Suprapubic skin (tissue), 4 donors: ENCODE data around the gene MAGOH. TPM values are rescaled to one million over a fixed set of nuclear protein-coding genes. Genes with fewer than 3 reads are reported as not detected.

Source experiments
- DNase-seq, 2 donors: peaks; one replicate each; pipeline ENCODE4 v3.0.0-alpha.2; 2019; ENCODE audit warnings: low spot score in 2 of 2
- H3K27ac ChIP-seq: fragments of 200-600 bp; sonication (generic); one replicate; pipeline ENCODE4 v1.5.1; 2019
- H3K27me3 ChIP-seq: fragments of 200-600 bp; sonication (generic); one replicate; pipeline ENCODE4 v1.5.1; 2019
- H3K36me3 ChIP-seq: fragments of 200-600 bp; sonication (generic); one replicate; pipeline ENCODE4 v1.5.1; 2019
- H3K4me1 ChIP-seq: fragments of 200-600 bp; sonication (generic); one replicate; pipeline ENCODE4 v1.5.1; 2019
- H3K4me3 ChIP-seq: fragments of 200-600 bp; sonication (generic); one replicate; pipeline ENCODE4 v1.5.1; 2019; ENCODE audit warnings: mild to moderate bottlenecking
- H3K9me3 ChIP-seq: fragments of 200-600 bp; sonication (generic); one replicate; pipeline ENCODE4 v1.5.1; 2019
- CTCF ChIP-seq, 2 donors: fragments of 200-600 bp in 1 of 2; fragments of 450-650 bp in 1 of 2; sonication (generic) in 1 of 2; IDR thresholded peaks; one replicate each; pipeline ENCODE4 v1.5.1; 2016 to 2019; ENCODE audit warnings: antibody characterized with exemption in 2 of 2, mild to moderate bottlenecking in 1 of 2, moderate library complexity in 1 of 2
- EP300 ChIP-seq: sonication (generic); formaldehyde crosslinking; IDR thresholded peaks from one replicate; pipeline ENCODE4 v1.6.1; 2017; ENCODE audit warnings: antibody characterized with exemption
- POLR2A ChIP-seq, 2 donors: fragments of 450-650 bp; IDR thresholded peaks; one replicate each; pipeline ENCODE4 v1.6.1; 2017; ENCODE audit warnings: antibody characterized with exemption in 2 of 2, mild to moderate bottlenecking in 2 of 2, moderate library complexity in 2 of 2
- POLR2AphosphoS5 ChIP-seq, 3 donors: sonication (generic); formaldehyde crosslinking; IDR thresholded peaks; one replicate each; pipeline ENCODE4 v1.6.1; 2017; ENCODE audit warnings: antibody characterized with exemption in 3 of 3
- WGBS: methylation state at CpG from one replicate; pipeline ENCODE4 v1.1.5; 2018; 5-methylcytosine and 5-hydroxymethylcytosine counted together
- total RNA-seq, 4 donors: library from RNA; depleted of rRNA; stranded (reverse); fragments of >200 nt; gene quantifications; one replicate each; pipeline ENCODE4 v1.1.0, GENCODE V29; 2016

MAGOH gene
- total RNA-seq, 4 donors from 2014 or later = 31.8 to 52.3 (median 38.5) TPM

- Histone ChIP-seq H3K27ac (no peak overlapping the region), H3K36me3 (peaks cover 27% of the 10 kb centered on the region), H3K27me3 (no peaks in the 10 kb centered on the region), H3K9me3 (no peaks in the 10 kb centered on the region), H3K4me3 (no peak overlapping the region), H3K4me1 (no peaks in the 10 kb centered on the region)
- DNase-seq = no peak
- TF ChIP-seq CTCF (IDR thresholded peaks at IDR 0.05) (no peak), POLR2AphosphoS5 (IDR thresholded peaks at IDR 0.05) (no peak), EP300 (no peak), POLR2A (IDR thresholded peaks at IDR 0.05) (no peak)
- WGBS = 94% methylated on average over 4 of the region's 4 CpGs
Observed at GRCh38 chr1:53260631-53261247, 22.4 kb upstream of the MAGOH start.

GRCh38 chr1:53259932-53260331 is 21.6 kb upstream of the MAGOH start:
- Histone ChIP-seq H3K4me1 (no peaks in the 10 kb centered on the region), H3K36me3 (peaks cover 27% of the 10 kb centered on the region), H3K9me3 (no peaks in the 10 kb centered on the region), H3K27me3 (no peaks in the 10 kb centered on the region), H3K4me3 (no peak overlapping the region), H3K27ac (no peak overlapping the region)
- no peak for TF ChIP-seq EP300
- TF ChIP-seq POLR2AphosphoS5 (IDR thresholded peaks at IDR 0.05) = no peak
- TF ChIP-seq CTCF (IDR thresholded peaks at IDR 0.05) = no peak
- no peak for TF ChIP-seq POLR2A (IDR thresholded peaks at IDR 0.05)
- DNase-seq = no peak
- WGBS = 98% methylated on average over 2 of the region's 2 CpGs

GRCh38 chr1:53258216-53258615 is 19.9 kb upstream of the MAGOH start:
- H3K27me3 ChIP-seq = no peaks in the 10 kb centered on the region
- no peak for TF ChIP-seq CTCF (IDR thresholded peaks at IDR 0.05)
- no peak for TF ChIP-seq POLR2AphosphoS5 (IDR thresholded peaks at IDR 0.05)
- TF ChIP-seq EP300 = no peak
- TF ChIP-seq POLR2A (IDR thresholded peaks at IDR 0.05) = no peak
- WGBS = 75% methylated on average over 1 of the region's 1 CpG
- no peaks in the 10 kb centered on the region for H3K9me3 ChIP-seq
- no peak overlapping the region for H3K27ac ChIP-seq
- H3K4me3 ChIP-seq = no peak overlapping the region
- DNase-seq = no peak
- H3K36me3 ChIP-seq = peaks cover 20% of the 10 kb centered on the region
- H3K4me1 ChIP-seq = no peaks in the 10 kb centered on the region

- H3K36me3 ChIP-seq = peaks cover 15% of the 10 kb centered on the region
- WGBS = 97% methylated on average over 5 of the region's 5 CpGs
- no peaks in the 10 kb centered on the region for H3K9me3 ChIP-seq
- TF ChIP-seq POLR2AphosphoS5 (IDR thresholded peaks at IDR 0.05) = no peak
- no peak for TF ChIP-seq EP300
- TF ChIP-seq POLR2A (IDR thresholded peaks at IDR 0.05) = no peak
- TF ChIP-seq CTCF (IDR thresholded peaks at IDR 0.05) = no peak
- H3K4me3 ChIP-seq = no peak overlapping the region
- no peak overlapping the region for H3K27ac ChIP-seq
- H3K4me1 ChIP-seq = no peaks in the 10 kb centered on the region
- DNase-seq = no peak
- H3K27me3 ChIP-seq = no peaks in the 10 kb centered on the region
Observed at GRCh38 chr1:53257454-53258081, 19.2 kb upstream of the MAGOH start.

GRCh38 chr1:53256511-53257453 is 18.5 kb upstream of the MAGOH start:
- Histone ChIP-seq H3K36me3 (peaks cover 13% of the 10 kb centered on the region), H3K27ac (no peak overlapping the region), H3K4me3 (no peak overlapping the region), H3K27me3 (no peaks in the 10 kb centered on the region), H3K9me3 (no peaks in the 10 kb centered on the region), H3K4me1 (no peaks in the 10 kb centered on the region)
- TF ChIP-seq EP300 (no peak), POLR2AphosphoS5 (IDR thresholded peaks at IDR 0.05) (no peak), POLR2A (IDR thresholded peaks at IDR 0.05) (no peak), CTCF (IDR thresholded peaks at IDR 0.05) (no peak)
- WGBS = 91% methylated on average over 10 of the region's 11 CpGs
- no peak for DNase-seq
